HG03558 (cell line): ENCODE measurements around the gene SLC43A3.
"Not testable (repeated sequence)": the region's sequence is repeated elsewhere in the genome, so short reads cannot be mapped to it uniquely, and the experiment has no call there.

Source experiments
- ATAC-seq: cut with Tn5 transposase; IDR thresholded peaks from one replicate; pipeline ENCODE4 v1.9.1; 2021; ENCODE audit warnings: moderate number of reproducible peaks; ENCODE audit not compliant: unreplicated experiment; ENCODE audit errors: extremely low read depth

Gene SLC43A3

DNA sequence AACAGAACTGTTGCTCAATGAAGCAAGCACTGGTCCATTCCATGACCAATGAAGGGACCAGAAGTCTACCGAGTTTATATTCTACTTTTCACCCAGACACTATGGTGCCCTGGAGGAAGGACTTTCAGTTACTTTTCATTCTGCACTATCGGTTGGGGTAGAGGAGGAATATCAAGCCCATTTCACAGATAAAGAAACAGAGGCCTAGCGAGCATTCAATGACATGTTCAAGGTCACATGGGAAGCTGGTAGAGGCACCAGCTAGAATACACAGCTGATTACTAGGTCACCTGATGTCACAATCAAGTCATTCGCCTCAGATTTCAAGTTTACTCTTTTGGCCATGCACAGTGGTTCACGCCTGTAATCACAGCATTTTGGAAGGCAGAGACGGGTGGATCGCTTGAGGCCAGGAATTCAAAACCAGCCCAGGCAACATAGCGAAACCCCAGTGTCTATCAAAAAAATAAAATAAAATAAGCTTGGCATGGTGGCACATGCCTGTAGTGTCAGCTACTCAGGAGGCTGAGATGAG, 18.9 kb downstream of the SLC43A3 start:
- ATAC-seq: no peak

DNA sequence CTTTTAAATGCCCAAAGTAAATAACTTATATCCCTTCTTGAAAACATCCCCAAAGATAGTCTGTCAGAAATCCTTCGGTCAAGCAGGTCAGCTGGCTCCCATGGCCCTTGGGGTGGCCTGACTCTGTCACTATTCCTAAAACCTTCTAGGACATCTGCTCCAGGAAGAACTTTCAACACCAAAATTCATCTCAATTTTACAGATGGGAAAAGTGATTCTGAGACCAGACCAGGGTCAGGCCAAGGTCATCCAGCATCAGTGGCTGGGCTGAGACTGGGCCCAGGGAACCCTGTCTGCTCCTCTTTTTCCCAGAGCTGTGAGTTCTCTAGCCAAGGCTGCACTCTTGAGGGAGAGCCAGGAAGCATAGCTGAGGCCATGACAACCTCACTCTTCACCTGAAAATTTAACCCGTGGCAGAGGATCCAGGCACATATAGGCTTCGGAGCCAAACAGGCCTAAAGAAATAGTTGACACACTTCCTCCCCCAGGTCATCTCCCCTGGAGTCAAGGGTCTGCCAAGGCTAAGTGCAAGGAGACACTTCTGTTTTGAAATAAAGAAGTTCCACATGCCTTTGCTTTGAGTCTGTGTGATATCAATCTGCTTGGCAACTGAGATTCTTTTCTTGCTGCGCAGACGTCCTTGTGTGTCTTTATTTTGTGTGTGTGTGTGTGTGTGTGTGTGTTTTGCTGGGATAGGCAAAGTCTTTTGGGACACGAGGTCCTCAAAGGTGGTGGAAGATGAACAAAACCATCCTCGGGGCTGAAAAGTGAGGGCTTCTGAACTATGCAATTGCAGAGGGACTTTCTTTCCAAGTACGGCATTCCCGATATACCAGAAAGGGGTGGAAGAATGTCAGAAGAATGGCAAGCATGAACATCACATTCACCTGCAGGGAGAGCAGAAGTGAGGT, 19.7 kb downstream of the SLC43A3 start:
- ATAC-seq: no peak

DNA sequence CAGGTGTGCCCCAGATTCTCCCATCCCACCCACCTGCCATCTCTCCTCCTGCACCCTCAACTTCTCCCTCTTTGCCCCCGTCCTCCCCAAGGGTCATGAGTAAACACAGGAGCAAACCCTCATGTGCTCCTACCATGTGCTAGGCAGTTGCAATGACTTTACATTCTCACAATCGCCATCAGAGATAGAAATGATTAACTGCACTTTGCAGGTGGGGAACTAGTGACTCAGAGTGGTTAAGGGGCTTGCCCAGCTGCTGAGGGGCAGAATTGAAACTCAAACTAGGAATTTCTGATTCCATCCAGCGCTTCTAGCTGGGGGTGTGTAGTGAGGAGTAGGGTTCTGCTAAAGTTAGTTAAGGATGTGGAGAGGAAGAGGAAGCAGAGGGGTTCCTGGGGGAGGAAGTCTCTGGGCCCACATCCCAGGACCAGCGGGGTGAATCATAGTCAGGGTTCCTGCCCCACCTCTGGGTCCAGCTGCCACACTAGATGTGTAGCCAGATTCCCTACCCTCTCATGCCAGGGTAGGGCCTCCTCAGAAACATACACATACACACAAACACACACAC, 20.5 kb downstream of the SLC43A3 start:
- peak; percentile 92 for ATAC-seq

DNA sequence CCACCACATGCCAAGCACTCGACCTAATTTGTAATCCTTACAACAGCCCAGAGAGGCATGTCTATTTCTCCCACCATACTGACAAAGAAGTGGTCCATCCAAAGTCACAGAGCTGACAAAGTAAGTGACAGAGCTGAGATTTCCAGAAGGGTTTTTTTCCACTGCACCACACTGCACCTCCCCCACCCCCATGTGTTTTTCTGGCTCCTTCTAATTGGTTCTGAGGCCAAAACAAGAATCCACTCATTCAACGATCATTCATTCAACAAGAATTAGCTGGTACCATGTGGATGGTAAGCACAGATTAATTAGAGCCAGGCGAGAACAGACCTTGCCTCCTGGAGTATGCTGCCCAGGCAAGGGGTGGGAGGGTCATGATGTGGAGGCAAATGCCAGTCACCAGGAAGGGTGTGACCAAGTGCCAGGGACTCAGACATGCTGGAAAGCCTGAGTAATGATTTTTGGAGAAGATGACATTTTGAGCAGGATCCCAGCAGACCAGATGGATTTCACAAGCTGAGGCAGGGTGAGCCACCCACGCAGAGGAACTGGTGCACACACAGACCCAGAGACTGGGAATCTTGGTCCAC, 21.6 kb downstream of the SLC43A3 start:
- ATAC-seq: no peak

DNA sequence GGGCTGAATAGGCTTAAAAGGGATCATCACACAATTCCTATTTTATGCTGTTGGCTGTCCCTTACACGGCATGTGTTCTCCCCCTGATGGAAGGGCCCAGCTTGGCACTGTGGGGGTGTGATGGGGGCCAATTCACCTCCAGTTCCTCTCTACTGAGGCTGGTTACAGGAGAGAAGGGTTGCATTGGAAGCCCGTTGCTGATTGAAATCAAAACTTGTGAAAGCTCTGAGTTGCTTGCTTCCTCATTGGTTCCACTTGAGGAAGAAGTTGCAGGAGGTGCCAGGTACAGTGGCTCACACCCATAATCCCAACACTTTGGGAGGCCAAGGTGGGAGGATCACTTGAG, 23.1 kb downstream of the SLC43A3 start:
- ATAC-seq: no peak

DNA sequence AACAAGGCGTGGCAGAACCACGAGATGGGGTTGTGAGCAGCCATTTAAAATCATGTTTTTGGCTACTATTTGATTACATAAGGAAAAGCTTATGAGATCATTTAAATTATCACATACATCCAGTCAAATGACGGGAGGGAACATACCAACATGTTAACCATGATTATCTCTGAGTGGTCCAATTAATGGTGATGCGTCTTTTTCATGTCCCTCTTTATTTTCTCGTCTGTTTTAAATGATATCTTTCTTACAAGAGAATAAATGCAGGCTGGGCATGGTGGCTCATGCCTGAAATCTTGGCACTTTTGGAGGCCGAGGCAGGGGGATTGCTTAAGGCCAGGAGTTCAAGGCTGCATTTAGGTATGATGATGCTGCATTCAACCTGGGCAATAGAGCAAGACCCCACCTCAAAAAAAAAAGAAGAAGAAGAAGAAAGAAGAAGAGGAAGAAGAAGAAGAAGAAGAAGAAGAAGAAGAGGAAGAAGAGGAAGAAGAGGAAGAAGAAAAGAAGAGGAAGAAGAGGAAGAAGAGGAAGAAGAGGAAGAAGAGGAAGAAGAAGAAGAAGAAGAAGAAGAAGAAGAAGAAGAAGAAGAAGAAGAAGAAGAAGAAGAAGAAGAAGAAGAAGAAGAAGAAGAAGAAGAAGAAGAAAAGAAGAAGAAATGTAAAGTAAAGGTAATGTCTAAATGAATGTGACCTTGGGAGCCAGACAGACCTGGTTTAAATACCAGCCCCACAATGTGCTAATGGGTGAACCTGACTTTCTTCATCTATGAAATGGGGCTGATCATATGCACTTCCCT, 23.7 kb downstream of the SLC43A3 start:
- ATAC-seq: not testable (repeated sequence)

DNA sequence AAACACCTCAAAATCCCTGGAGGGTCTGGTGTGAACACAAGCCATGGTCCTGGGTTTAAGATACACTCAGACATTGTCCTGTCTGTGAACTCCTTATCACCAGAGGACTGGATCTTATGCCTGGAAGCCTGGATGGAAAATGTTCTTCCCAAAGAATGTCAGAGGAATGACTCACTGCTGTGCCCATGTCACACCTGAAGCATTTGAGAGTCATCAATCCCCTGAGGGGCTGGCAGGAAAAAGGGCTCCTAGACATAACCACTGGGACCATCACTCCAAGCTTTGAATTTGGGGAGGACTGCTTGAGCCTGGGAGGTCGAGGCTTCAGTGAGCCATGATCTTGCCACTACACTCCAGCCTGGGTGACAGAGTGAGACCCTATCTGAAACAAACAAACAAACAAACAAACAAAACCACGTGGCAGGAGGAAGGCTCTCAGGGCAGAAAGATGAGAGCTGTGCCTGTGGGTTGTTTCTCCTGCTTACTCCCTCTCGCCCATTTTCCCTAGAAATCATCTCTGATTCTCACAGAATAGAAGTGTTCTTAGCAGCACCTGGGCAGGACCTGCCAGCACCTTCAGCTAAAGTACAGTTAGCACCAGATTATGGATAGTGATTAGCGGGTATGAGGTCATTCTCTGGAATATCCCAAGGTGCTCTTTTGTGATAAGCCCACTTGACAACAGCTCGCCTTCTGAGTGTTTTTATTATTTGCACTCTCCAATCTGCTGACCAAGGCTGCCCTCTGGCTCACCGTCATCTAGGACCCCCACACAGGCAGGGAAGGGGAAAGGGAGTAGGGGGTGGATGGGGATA, 24.5 kb downstream of the SLC43A3 start:
- ATAC-seq: no peak

DNA sequence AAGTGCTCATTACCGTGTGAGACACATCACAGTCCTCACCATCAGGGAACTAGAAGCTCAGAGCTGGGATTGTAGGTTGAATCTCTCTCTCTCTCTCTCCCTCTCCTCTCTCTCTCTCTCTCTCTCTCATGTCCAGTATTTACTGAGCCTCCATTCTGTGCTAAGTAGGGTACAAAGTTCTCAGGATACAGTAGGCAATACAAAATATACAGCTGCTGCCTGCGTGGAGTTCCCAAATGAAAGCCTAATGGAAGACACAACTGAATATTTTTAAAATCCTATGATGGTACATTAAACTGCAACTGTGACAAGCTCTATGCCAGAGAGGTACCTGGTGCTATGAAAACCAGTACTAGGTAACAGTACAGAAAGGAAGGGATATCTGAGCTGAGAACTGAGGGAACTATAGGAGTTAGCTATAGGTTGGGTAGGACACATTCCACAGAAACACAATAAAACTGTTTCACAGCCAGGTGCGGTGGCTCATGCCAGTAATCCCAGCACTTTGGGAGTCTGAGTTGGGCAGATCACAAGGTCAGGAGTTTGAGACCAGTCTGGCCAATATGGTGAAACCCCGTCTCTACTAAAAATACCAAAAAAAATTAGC, 26.8 kb downstream of the SLC43A3 start:
- no peak for ATAC-seq

DNA sequence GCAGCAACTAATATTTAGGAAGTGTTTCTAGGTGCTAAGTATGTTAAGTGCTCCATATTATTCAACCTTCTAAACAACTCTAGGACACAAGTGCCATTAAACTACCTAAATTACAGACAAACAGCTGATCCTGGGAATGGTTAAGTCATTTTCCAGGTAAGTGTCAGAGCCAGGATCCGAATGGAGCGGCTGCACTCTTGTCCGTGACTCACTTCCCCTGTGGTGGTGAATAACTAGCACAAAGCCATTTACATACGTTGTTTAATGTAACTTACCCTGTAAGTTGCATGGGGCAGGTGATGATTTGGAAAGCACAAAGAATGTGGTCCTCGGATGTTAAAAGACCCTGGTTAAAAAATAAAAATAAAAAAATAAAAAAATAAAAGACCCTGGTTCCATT, 27.7 kb downstream of the SLC43A3 start:
- ATAC-seq: no peak

DNA sequence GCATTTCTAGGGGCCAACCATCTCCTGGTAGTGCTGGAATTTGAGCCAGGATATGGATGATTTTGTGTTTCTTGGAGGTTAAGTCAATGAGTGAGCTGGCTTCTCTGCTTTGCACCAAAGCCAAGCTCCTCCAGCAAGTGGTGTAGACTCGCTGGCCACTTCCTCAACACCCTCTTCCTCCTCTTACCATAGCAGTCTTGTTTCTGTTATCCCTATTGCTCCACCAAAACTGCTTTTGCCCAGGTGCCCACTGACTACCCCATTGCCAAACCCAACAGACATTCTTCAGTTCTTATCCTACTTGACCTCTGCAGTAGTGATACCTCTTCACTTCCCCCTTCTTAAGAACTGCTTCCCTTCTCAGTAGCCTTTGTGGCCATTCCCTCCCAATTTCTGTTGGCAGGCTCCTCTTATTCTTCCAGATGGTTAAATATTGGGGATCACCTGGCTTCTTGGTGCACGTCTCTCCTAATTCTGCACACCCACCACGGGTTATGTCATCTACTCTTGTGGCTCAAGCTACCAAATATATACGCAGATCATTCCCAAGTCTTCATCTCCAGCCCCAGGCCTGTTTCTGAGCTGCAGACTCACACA, 29.4 kb downstream of the SLC43A3 start:
- ATAC-seq: no peak

DNA sequence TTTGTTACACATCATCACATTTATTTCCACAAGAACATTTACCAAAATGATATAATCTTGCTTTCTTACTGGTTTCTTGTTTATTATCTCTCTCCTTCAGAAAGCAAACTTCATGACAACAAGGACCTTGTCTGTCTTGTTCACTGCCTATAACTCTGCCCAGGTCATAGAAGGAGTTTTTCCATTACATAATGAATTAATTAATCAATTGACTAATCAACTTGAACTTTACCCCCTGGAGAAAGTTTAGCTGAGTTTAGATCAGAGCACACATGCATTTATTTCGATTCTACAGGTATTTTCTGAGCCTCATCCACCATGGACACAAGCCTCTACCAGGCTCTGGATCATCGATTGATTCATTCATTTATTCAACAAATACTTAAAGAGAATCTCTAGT, 30.2 kb downstream of the SLC43A3 start:
- ATAC-seq: no peak

DNA sequence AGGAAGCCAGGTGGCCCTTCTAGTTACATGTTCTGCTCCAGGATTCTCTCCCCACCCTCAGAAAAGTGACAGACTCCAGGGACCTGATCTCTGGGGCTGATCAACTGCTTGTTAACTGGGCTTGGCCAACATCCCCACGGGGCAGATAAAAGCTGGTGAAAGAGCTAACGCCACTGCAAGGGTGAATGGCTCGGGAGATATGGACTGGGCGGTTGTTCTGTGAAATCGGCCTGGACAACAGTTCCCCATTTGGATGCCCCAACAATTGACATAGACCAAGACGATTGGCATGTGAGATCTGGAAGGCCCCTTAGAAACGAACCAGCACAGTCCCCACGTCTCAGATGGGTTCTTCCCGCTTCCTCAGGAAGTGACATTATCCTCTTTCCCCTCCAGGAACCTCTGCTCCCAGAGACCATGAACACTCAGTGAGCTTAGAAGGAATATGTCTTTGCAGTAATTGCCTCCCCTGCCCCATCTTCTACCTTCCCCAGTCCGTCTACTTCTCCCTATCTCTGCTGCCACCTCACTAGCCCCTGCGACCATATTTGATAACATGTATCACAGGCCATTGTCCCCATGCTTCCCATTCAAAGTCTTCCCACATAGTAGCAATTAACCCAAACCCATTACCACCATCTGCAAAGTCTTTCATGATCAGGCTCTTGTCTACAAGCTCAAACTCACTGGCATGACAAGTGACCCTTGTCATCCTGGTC, 30.9 kb downstream of the SLC43A3 start:
- ATAC-seq: no peak

DNA sequence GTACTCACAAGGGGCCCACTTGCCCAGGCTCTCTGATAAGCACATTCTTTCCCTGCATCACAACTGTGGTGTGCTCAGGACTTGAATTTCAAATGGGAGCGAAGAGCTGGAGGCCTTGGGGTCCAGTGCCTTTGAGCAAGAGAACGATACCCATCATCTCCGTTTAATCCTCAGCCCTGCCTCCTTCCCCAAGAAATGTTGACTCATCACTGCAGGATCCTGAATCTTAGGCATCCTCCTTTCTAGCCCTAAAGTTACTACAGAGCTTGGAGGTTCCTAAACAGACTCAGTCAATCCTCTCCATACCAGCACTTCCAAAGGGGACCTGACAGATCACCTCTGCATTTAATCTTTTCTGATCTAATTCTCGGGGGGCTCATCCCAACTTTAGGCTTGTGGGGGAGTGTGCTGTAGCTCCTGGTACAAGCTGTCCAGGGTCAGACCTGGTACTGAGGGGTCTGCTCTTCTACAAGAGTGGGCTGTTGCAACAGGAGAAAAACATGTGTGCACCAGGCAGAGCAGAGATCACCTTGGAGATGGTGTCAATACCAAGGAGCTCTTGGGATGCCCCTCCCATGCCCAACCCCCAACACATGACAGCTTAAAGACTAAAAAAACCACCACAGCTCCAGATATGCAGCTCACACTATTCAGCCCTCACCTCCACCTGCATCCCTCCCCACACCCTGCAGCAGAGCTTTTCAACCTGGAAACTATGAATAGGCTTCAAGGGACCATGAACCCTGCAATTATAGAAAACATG, 32.5 kb downstream of the SLC43A3 start:
- no peak for ATAC-seq

DNA sequence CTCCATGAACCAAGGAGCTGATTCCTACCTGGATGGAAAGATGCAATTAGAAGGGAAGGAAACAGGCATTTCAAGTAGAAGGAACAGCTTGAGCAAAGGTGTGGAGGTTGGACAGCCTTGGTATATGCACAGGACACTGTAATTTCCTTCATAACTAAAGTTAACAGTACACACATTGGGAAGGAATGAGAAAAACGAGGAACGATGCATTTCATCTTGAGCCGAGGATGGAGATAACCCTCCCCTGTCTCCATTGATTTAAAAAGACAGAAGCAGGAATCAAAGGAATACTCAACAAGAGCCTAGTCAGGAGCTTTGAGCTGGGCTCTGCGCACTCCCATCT, 34.2 kb downstream of the SLC43A3 start:
- no peak for ATAC-seq

DNA sequence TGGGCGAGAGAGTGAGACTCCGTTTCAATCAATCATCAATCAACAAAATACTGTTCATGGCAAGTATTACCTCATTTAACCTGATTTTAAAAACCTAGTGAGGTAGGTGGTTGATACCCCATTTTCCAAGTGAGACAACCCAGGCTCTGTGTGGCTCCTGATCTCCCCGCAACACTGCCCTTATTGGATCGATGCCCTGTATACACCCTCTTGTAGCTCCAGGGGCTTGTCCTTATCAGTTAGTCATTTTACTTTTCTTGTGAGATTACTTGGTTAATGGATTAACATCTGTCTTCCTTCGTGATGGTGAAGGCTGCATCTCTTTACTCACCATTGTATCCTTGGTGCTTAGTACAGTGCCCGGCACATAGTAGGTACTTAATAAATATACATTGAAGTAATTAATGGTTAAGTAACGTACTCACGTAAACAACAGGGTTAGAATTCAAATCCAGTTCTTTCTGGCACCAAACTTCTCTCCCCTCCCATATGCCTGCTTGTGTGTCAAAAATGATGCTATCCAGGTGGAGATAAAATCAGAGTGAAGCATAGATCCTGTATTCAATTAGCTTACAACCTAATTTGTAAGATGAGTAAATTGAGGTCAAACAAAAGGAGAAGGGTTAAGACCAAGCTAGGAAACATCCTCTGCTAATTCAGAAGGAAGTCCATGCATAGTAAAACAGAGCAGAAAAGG, 34.7 kb downstream of the SLC43A3 start:
- no peak for ATAC-seq

DNA sequence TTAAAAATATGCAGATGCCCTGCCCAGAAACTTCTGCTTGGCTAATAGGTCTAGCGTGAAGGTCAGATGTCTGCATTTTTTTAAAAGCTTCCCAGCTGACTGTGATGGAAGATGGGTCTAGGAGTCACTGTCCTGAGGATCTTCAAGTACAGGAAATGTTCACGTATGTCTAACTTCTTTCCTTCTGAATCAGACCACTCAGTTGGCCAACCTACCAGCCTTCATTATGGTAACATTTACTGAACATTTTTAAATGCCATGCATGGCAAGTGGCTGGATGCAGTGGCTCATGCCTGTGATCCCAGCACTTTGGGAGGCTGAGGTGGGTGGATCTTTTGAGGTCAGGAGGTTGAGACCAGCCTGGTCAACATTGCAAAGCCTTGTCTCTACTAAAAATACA, 35.4 kb downstream of the SLC43A3 start:
- ATAC-seq: no peak

DNA sequence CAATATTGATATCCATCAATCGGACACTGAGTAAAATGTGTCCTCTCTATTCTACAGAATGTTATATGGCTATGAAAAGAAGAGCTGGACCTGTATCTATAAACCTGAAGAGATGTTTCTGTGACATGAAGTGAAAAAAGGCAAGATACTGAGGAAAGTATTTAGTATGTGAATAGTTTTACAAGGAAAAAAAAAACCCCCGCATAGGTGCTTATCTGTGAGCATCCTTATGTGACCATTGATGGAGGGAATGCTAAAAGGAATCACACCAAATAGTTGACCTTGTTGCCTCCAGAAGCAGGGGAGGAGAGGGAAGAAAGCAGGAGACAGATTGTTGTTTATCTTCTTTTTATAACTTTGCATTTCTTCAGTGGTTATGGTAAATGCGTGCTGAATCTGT, 35.8 kb downstream of the SLC43A3 start:
- no peak for ATAC-seq
